Inferior parietal cortex (tissue), 1 donor: ENCODE data around the gene TMA7.

Experiments used
- DNase-seq: peaks from one replicate; pipeline ENCODE4 v3.0.0-alpha.2; 2016; ENCODE audit errors: extremely low spot score

Gene TMA7

GRCh38 chr3:48422681-48423080 lies 17.4 kb upstream of the TMA7 start:
- DNase-seq = no peak

GRCh38 chr3:48423241-48423882 lies 16.7 kb upstream of the TMA7 start:
- no peak for DNase-seq

- no peak for DNase-seq
Measured at GRCh38 chr3:48423883-48424695, 16.0 kb upstream of the TMA7 start.

GRCh38 chr3:48425281-48425812 lies 14.7 kb upstream of the TMA7 start:
- no peak for DNase-seq

GRCh38 chr3:48426401-48426909 lies 13.6 kb upstream of the TMA7 start:
- peak; percentile 83 for DNase-seq

- no peak for DNase-seq
Measured at GRCh38 chr3:48426944-48427629, 13.0 kb upstream of the TMA7 start.

- no peak for DNase-seq
Measured at GRCh38 chr3:48427630-48427962, 12.5 kb upstream of the TMA7 start.

- DNase-seq = no peak
Measured at GRCh38 chr3:48428088-48428571, 11.9 kb upstream of the TMA7 start.

- no peak for DNase-seq
Measured at GRCh38 chr3:48428572-48429316, 11.3 kb upstream of the TMA7 start.

- DNase-seq = peak; percentile 54
Measured at GRCh38 chr3:48429317-48429959, 10.6 kb upstream of the TMA7 start.

GRCh38 chr3:48429960-48430707 lies 9.9 kb upstream of the TMA7 start, which contains the start of gene PLXNB1:
Gene PLXNB1 (minus strand): TSS chr3:48430086. CDS start chr3:48424611, 5,475 bp downstream.
- no peak for DNase-seq

GRCh38 chr3:48430708-48431101 lies 9.4 kb upstream of the TMA7 start:
- no peak for DNase-seq

- no peak for DNase-seq
Measured at GRCh38 chr3:48431224-48432029, 8.6 kb upstream of the TMA7 start.

GRCh38 chr3:48432411-48433371 lies 7.4 kb upstream of the TMA7 start:
- DNase-seq = no peak

- DNase-seq = no peak
Measured at GRCh38 chr3:48433472-48434118, 6.5 kb upstream of the TMA7 start.

- DNase-seq = no peak
Measured at GRCh38 chr3:48434591-48435222, 5.3 kb upstream of the TMA7 start.

GRCh38 chr3:48435223-48435595 lies 4.8 kb upstream of the TMA7 start:
- DNase-seq = no peak
